ENCODE results near the gene LRRN2. TPM values are rescaled to one million over a fixed set of nuclear protein-coding genes. Genes with fewer than 3 reads are reported as not detected.

LRRN2 gene
- total RNA-seq, 1 experiment from 2014 or later: 4.6 TPM

DNA sequence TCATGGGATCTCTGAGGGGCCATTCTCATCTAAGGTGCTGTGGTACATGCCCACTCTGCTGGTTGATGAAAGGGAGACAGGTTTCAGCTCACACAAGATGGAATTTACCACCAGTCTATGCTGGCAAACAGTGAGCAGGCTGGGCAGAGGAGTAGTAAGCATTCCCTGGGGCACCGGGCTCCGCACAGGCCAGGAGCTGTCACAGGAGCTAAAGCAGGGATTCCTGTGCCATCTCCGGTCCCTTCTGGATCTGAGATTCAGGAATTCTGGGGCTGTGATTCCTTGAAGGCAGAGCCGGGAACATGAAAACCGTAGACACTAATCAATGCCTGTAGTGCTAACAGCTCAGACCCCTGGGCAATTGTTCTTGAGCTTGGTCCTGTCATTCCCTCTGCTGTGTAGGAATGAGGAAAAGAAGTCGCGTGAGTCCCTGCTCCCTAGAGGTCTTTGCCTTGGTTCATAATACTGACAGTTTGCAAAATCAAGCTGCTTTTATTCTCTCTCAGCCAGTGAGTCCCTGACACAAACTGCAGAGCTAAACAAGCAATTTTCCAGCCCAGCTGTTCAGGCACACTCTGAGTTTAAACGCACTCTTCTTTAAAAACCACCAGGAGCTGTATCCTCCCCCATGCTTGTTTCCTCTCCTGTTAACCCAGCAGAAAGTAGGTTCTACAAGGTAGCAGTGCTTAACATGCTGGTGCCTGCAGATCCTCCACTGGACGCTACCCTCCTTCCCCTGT, 116.8 kb downstream of the LRRN2 start:
- no peak for DNase-seq
- H3K27ac ChIP-seq: no peak overlapping the region
- BruUV-seq (replicated peaks): no TSS peak
- H3K79me2 ChIP-seq (ENCODE audit: low read depth): no peaks in the 10 kb centered on the region
- no peaks in the 10 kb centered on the region for H3K27me3 ChIP-seq (ENCODE audit: insufficient read depth, low read depth)
- H3K4me3 ChIP-seq: no peak overlapping the region
- CTCF ChIA-PET: interaction anchor here (1.1 kb wide), 1 partner anchor 20 kb away, joined by 3 read pairs; no protein-coding TSS in a partner anchor
- no peaks in the 10 kb centered on the region for H3K36me3 ChIP-seq (ENCODE audit: low read depth)
- peaks cover 38% of the 10 kb centered on the region for H3F3A ChIP-seq (ENCODE audit: insufficient read depth, low read depth)
- peaks cover 37% of the 10 kb centered on the region for H3K4me1 ChIP-seq (replicated peaks; ENCODE audit: insufficient read depth)
- peaks cover 9% of the 10 kb centered on the region; the same call in 1 of the 2 replicates for H3K9me3 ChIP-seq (ENCODE audit: insufficient read depth, low read depth)
- no peak for TF ChIP-seq CTCF (conservative IDR thresholded peaks at IDR 0.05)
- TF ChIP-seq EZH2 (IDR thresholded peaks at IDR 0.05; ENCODE audit: low read depth): no peak
- no peak overlapping the region for H3K4me2 ChIP-seq
- H4K20me1 ChIP-seq (ENCODE audit: insufficient read depth): no peaks in the 10 kb centered on the region
- POLR2A ChIA-PET (ENCODE audit: unreplicated experiment): no interaction called here
- intact Hi-C loops (cut with micrococcal nuclease; ENCODE audit: unreplicated experiment): loop anchor here (5.0 to 10.0 kb wide), 2 partner anchors 114 to 366 kb away; no protein-coding TSS in a partner anchor
- no peak overlapping the region for H2AFZ ChIP-seq
- H3K9me2 ChIP-seq (ENCODE audit: insufficient read depth): no peaks in the 10 kb centered on the region

Other genes with a start within 250 kb of the LRRN2 start
- gene PIK3C2B, start 190.9 kb downstream of the LRRN2 start, total RNA-seq (2021): 51.6 and 52.4 TPM in 2 replicates
- 69.2 and 82.6 TPM in 2 replicates for gene MDM4, start 169.3 kb downstream of the LRRN2 start, total RNA-seq (2021)
- gene NFASC, start 185.1 kb upstream of the LRRN2 start, total RNA-seq (2021): not detected in 2 replicates

All from PC-9 (cell line).